Measurements from ENCODE around the gene SELENOP.
"Not testable (repeated sequence)": the region's sequence is repeated elsewhere in the genome, so short reads cannot be mapped to it uniquely, and the experiment has no call there.

The SELENOP gene, protein sequence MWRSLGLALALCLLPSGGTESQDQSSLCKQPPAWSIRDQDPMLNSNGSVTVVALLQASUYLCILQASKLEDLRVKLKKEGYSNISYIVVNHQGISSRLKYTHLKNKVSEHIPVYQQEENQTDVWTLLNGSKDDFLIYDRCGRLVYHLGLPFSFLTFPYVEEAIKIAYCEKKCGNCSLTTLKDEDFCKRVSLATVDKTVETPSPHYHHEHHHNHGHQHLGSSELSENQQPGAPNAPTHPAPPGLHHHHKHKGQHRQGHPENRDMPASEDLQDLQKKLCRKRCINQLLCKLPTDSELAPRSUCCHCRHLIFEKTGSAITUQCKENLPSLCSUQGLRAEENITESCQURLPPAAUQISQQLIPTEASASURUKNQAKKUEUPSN

DNA sequence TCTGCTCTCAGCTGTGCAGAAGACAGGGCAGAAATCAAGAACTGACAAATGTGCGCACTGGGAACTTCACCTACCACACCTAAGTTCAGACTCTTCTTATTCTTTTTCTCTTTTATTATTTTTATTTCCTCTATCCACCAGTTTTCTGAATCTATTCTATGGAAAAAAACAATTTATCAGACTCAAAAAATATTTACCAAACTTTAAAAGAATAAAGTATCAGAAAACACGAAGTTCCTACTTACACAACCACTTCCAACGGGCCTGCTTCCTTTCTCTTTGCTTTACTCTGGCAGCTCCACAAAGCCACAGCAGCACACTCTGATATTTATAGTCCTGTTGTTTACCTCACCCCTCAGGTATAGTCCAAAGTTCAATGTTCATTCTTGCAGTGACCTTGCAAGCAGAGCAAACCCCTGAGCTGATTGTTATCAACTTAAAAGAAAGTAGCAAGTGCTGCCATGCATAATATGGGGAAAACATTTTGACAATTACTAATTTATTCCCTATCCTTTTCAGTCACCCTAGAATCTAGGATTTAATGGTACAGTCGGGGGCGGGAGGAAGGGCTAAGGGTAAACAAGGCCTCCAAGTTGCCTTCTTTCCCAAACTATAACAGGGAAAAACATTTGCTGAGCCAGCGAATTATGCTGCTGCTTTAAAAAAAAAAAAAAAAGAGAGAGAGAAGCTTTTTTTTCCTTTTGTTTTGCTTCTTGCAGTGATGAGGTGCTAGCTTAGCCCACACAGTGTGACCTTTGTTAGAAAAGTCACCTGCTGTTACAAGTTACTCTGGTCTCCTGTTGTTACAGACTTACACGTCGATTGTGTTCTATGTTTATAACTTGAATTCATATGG, at the start of gene SELENOP:
Gene SELENOP, minus strand, starts transcription at position 302 of the 856 bp plus-strand sequence. CDS start 3,539 bp downstream, outside the sequence.
- DNase-seq: no peak

DNA sequence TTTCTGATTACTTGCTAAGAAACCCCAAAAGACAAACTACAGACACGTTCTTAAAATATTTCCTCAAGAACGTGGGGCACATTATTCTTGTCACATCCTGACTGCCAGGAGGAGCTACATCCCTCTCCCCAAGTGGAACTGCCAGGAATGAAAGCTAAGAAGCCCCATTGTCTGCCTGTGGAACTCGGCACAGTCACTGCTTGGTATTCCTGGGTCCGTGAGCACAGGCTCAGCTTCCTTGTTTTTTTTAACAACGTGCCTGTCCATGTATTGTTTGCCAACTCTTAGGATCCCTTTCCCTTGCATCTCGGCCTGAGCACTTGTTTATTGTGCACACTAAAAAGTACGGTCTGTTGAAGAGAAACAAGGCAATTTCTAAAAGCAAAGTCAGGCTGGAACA, 47.0 kb upstream of the SELENOP start:
- DNase-seq: no peak

DNA sequence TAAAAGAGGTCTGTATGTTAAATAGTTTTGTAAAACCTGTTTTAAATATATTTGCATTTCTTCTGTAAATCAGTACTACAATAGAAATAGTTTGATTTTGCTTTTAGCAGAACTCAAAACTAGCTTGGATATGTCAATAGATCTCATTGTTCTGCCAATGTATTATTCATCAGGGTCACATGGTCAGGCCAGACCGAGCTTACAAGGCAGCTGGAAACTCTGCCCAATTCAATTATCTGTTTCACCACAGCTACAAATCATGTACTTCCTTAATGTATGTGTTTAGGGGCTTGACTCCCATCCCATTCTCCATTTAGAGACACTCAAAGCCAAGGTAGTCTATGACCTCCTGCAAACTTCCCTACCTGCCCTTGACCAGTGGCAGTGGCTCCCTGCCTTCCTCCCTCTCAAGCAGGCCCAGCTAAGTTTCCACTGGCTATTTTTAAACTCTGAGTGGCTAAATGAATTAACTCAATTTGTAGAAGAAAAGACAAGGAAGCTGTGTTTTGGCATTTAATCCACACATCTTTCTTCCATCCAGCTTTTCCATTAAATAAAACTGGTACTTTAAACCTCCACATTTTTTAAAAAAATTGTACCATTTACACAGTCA, 46.4 kb upstream of the SELENOP start:
- no peak for DNase-seq

DNA sequence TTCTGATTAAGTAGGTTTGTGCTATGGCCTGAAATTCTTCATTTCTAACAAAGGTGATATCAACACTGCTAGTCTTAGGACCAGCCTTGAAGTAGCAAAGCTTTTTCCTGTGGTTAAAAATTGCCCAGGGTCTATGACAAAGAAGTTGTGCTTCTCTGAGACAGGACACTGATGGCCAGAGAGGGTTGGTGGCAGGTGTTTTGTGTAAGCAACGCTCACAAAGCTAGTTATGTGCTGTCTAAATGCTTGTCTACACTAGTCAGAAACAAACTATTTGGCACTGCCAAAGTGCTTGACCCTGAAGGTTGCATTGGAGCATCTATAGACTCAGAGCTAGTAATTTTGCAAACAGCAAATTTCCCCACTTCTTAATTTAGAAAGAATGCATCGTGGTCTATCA, 44.1 kb upstream of the SELENOP start:
- DNase-seq: no peak

DNA sequence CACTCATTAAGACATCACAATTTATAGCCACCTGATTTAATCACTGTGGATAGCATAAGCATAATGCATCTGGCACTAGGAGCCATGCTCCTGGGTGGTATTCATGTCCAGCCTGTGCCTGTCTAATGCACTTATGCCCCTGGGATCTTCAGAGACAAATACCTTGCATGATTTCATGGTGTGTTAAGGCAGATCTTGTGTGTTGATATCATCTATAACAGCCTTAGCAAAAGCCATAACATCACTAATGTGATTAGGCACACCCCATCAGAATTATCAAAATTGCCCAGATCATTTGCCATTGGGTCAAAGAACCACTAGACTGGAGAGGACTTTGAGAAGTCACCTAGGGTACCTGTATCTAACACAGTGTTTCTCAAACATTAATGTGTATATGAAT, 43.7 kb upstream of the SELENOP start:
- DNase-seq: no peak

DNA sequence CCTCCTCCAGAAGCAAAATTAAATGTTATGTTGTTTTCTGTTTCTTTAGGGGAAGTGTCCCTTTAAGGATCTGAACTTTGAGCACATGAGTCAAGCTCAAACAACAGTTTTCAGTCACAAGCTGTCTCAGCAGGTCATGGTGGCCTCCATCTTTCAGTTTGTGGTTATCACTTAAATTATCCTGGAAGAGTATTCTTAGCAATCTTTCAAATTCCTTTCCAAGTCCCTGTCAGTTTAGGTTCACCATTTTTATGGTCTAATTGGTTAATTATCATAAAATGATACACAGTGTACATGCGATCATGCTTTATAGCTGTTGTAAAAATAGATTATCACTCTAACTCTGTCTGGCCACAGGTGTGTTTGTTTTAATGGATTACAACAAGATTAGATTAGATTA, 43.1 kb upstream of the SELENOP start:
- no peak for DNase-seq

DNA sequence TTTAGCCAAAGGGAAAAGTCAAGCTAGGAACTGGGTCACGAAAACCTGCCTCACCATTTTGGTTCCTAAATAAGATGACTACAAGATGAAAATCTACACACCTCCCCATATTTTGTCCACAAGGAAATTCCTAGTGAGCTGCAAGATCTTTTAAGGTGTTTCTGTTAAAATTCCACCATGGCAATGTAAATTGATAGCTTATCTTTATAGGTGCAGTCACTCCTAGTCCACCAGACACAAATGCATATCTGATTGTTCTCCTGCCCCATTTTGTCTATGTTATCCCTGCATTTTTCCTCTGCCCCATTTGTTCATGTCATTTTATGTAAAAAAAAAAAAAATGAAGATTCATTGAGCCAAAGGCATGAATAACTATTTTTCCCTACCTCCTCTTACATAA, 41.1 kb upstream of the SELENOP start:
- DNase-seq: no peak

DNA sequence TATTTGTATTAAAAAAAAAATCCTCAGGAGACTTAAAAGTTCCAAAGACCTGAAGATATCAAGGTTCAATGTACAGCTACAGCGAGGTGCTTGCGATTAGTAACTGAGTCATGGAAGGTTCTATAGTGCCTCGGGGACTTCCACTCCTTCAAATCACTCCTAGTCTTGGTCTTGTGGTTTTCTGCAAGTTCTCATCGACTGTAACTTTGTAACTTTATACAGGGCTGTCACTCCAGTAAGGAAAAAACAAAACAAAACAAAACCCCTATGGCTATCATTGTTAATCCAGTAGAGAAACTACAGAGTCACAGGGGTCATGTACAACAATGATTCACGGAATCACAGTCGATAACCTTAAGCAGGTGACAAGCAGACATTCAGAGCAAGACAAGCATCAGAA, 39.8 kb upstream of the SELENOP start:
- no peak for DNase-seq

DNA sequence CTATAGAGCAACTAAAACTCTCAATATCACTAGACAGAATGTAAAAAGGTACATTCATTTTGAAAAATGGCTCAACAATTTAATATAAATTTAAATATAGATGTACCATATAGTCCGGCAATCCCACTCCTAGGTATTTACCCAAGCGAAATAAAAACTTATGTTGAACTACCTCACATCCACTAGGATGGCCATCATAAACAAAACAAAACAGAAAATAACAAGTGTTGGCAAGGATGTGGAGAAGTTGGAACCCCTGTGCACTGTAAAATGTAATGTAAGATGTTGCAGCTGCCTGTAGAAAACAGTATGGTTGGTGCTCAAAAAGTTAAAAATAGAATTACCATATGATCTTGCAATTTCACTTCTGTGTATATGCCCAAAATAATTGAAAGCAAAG, 36.9 kb upstream of the SELENOP start:
- DNase-seq: no peak

DNA sequence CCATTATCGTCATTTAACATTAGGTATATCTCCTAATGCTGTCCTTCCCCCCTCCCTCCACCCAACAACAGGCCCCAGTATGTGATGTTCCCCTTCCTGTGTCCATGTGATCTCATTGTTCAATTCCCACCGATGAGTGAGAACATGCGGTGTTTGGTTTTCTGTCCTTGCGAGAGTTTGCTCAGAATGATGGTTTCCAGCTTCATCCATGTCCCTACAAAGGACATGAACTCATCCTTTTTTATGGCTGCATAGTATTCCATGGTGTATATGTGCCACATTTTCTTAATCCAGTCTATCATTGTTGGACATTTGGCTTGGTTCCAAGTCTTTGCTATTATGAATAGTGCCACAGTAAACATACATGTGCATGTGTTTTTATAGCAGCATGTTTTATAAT, 32.7 kb upstream of the SELENOP start:
- DNase-seq: not testable (repeated sequence)

DNA sequence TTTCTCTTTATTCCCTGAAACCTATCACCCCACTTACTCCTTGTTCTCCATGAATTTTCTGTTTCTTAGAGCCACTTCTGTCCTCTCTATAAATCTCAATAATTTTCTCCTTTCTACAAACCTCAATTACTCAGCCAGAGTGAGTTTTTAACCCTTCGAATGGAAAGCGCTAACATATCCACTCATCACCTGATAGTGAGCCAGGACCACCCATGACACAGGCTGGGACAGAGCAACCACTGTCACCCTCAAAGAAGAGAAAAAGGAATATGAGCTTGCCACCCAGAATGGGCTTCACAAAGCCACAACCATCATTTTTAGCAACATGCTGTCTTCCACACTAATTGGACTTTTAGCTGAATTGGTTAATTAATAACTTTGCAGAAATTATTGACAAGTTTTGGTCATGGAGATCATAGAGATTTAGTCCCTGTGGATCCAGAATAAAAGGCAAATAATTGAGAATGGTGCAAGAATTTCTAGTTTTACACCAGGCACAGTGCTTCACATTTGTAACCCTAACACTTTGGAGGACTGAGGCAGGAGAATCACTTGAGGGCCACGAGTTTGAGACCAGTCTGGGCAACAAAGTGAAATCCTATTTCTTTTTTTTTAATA, 32.1 kb upstream of the SELENOP start:
- no peak for DNase-seq

DNA sequence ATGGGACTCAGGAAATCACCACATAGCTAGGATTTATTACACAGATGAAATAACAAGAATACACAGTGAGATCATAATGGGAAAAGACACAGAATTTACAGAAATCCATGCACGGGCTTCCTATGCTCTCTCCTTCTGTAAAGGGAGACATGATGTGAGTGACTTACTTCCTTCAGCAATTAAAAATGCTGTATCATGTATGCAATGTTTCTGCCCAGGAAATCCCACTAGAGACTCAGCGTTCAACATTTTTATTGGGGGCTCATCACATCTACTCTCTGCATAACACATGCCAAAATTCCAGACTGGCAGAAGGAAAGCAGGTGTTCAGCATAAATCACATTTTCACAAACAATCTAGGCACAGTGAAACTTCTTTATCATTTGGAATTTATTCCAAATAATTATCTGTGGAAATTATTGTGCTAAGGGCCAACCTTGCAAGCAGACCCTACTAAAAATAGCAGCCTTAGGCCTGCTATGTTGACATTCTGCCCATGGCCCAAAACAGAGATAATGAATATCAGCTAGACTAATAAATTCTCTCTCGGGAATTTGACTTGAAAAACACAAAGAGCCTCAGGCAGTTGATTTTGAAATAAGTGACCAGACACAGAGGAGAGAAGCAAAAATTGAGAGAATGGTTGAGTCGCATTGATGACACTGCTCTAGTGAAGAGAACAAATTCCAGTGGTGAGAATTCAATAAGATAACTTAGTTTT, 31.4 kb upstream of the SELENOP start:
- DNase-seq: no peak

DNA sequence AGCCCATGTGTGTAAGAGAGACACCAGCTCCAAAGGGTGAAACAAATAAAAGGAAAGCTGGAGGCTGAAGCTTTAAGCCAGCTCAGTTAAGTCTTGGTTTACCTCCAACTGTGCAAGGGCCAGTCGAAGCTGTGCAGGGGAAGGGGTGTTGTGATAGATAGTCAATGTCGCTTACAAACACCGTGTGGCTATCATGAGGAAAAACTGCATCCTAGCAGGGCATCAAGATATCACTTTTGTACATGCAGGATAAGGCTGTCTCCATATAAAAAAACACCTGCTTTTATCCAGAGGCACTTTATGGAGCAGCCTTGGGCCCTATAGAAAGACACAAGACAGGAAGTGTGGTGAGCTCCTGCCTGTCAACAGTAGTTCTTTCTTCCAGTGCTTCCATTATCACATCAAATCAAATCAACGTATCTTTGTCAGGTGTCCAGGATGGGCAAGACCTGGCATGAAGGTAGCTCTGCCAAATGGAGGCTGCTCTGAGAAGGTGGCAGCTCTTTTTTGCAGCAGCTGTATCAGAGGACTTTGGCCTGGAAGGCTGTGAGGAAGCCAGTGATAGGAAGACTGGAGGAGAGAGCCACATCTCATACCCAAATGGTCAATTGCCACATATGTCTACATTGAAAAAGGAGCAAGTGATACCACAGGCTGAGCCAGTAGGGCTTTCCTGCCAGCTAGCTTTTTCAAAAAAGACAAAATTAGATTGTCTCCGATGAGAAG, 29.3 kb upstream of the SELENOP start:
- DNase-seq: no peak

DNA sequence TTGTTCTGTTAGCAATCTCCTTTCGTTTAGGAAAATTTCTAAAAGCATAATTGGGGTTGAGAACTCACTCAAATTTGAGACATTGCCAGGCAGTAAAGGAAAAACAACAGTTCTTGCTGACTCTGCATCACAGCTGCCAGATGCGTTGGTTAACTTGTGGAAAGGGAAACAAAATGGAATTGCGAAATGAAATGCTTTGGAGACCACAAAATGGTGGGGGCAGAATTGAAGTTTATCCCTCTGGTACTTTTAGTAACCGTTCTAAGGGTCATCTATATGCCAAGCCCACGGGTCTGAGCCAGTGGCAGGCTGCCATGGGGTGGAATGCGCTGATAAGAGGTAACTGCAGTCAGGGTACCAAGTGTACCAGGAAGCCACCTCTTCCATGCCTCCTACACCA, 28.6 kb upstream of the SELENOP start:
- no peak for DNase-seq

DNA sequence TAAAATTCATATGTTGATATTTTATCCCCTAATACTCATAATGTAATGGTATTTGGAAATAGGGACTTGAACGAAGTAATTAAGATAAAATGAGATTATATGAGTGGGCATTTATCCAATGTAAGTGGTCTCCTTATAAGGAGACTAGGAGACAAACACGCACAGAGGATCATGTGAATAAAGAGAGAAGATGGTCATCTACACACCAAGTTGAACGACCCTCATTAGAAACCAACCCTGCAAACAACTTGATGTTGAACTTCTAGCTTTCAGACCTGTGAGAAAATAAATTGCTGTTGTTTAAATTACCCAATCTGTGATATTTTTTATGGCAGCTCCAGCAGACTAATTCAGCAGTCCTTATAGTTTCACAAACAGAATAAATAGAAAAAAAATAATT, 27.5 kb upstream of the SELENOP start:
- no peak for DNase-seq

DNA sequence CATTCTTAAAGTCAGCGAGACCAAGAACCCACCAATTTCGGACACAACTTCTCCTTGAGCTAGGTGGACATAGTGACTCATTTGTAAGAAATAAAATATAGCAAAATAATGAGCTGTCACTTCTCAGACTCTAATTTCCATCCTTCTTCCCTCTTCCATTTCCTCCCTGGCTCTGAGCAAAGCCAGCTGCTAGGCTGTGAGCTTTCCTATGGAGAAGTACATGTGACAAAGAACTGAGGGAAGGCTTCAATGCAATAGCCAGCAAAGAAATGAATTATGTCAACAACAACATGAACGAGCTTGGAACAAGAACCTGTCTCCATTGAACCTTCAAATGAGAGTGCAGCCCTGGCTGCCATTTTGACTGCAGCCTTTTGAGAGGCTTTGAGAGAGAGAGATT, 25.9 kb upstream of the SELENOP start:
- DNase-seq: no peak

DNA sequence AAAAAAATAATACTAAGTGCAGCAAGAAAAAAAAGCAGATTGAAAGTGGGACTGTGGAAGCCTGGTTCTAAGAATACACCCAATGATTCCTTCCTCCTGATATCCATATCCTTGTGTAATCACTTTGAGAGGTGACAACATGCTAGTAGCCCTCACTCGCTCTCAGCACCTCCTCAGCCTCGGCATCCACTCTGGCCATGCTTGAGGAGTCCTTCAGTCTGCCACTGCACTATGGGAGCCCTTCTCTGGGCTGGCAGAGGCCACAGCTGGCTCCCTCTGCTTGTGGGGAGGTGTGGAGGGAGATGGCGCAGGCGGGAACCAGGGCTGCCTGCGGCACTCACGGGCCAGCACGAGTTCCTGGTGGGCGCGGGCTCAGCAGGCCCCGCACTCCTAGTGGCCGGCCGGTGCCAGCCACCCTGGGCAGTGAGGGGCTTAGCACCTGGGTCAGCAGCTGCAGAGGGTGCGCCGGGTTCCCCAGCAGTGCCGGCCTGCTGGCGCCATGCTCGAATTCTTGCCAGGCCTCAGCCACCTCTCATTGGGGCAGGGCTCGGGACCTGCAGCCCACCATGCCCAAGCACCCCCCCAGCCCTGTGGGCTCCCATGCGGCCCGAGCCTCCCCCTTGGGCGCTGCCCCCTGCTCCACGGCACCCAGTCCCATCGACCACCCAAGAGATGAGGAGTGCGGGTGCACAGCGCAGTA, 24.5 kb upstream of the SELENOP start:
- no peak for DNase-seq

DNA sequence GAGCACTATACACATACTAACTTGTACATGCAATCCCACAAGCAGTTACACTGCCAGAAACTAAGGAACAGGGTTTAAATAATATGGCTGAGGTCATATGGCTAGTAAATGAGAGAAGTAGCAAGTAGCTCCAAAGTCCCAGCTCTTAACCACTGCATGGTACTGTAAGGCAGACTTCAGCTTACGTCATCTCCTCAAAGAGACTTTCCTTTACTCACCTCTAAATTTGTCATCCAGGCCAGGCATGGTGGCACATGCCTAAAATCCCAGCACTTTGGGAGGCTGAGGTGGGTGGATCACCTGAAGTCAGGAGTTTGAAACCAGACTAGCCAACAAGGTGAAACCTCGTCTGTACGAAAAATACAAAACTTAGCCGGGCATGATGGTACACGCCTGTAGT, 20.4 kb upstream of the SELENOP start:
- no peak for DNase-seq

DNA sequence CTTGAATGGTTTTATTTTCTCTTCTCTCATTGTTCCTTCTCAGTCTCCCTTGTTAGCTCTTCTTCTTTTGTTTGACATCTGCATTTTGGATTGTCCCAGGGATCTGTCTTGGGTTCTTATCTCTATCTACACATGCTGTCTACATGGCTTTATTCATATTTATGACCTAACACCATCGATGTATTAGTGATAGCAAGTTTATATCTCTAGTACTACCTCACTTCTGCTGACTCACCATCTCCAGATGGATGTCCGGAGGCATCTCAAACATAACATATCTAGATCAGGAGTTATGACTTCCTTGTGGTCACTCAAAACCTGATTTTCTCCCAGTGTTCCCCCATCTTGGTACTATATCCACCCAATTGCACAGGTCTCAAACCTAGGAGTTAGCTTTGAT, 19.2 kb upstream of the SELENOP start:
- no peak for DNase-seq

DNA sequence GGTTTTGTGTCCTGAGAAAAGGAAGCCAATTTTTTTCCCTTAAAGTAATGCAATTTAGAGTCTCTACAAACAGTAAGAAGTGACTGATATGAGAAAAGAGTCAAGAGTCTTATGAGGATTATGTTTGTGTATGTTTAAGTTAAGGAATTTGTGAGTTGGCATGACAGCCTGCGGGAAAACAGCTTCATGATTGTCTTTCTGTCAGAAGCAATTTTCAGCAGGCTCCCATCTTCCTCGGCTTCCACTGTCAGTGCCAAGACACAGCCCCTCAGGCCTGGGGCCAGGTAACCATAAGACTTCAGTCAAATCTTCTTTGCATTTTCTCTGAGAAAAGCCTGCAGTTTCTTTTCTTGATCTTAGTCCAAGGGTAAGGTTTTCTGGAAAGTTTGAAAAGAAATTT, 17.0 kb upstream of the SELENOP start:
- DNase-seq: no peak

DNA sequence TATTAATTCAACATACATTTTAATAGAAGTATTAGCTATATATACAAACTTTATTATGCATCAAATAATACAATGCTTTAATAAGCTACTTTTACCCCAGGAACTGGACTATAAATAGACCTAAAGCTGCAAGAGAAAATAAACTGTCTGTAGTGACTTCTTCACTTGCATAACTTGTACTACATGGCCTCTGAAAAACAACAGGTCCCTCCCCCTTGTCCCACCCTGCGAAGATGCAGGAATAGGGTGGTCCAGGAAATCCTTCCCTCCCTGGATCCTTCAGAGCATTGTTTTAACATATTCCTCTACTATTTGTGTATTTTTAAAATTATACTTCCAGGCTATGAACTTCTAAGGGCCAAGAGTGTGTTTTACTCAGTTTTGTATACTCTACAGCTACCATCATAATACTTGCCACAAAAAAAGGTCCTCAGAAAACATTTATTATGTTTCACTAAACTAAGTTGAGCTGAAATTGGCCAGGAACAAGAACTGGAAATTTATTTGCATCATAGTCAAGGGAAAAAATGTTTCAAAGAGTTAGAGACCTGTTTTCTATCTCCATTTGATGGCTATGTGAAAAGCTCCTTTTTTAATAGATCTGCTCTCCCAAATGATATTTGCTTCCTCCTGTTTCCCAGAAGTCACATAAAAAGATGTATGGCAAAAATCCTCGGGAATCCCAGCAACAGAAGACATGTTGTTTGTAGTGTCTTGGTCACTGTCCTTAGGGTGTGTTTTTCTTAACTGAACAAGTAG, 15.2 kb upstream of the SELENOP start:
- DNase-seq: no peak

Measured in NCI-H1092 treated with DMSO at 0.1 percent for 48 hours (cell line).